HepG2 (cell line): ENCODE results near the gene OAF. TPM values are rescaled to one million over a fixed set of nuclear protein-coding genes. Genes with fewer than 3 reads are reported as not detected.
A peak's percentile ranks its signal among the peaks of the same experiment; 100 is the strongest.

Source experiments
- ARID2 ChIP-seq: sonication (generic); formaldehyde crosslinking; IDR thresholded peaks from 2 replicates; pipeline ENCODE4 v1.8.1; 2022; ENCODE audit warnings: mild to moderate bottlenecking, missing genetic modification reagents, borderline replicate concordance
- CREB1 ChIP-seq, 2 experiments: fragments of 450-650 bp in 1 of 2; IDR thresholded peaks; 2 replicates each; pipeline ENCODE4 v1.6.1; 2016 to 2017; ENCODE audit warnings: control low read depth in 1 of 2, mild to moderate bottlenecking in 1 of 2, missing compliant biosample characterization in 1 of 2, missing genetic modification characterization in 1 of 2
- CSRNP2 ChIP-seq: sonication (generic); formaldehyde crosslinking; conservative IDR thresholded peaks from 2 replicates; pipeline ENCODE4 v1.8.0; 2022; ENCODE audit warnings: low read depth, missing genetic modification reagents
- FOXO1 ChIP-seq: sonication (generic); formaldehyde crosslinking; IDR thresholded peaks from 2 replicates; pipeline ENCODE4 v1.4.0; 2020; ENCODE audit warnings: missing genetic modification reagents
- KDM5B ChIP-seq: sonication (generic); formaldehyde crosslinking; IDR thresholded peaks from 2 replicates; pipeline ENCODE4 v1.4.0; 2020; ENCODE audit warnings: missing genetic modification reagents, mild to moderate bottlenecking, borderline replicate concordance
- MAFK ChIP-seq, 2 experiments: IDR thresholded peaks in 1 of 2; conservative IDR thresholded peaks in 1 of 2; 2 replicates each; pipeline ENCODE4 v1.6.1; 2011; ENCODE audit warnings: improper control_type of control experiment in 2 of 2, low read length in 2 of 2
- NR1H2 ChIP-seq: sonication (generic); formaldehyde crosslinking; IDR thresholded peaks from 2 replicates; pipeline ENCODE4 v1.8.1; 2022; ENCODE audit warnings: low read depth, missing genetic modification reagents, borderline replicate concordance
- PRDM10 ChIP-seq: sonication (generic); formaldehyde crosslinking; IDR thresholded peaks from 2 replicates; pipeline ENCODE4 v1.4.0; 2020; ENCODE audit warnings: low read depth, missing genetic modification reagents
- SMARCE1 ChIP-seq: fragments of 450-650 bp; IDR thresholded peaks from 2 replicates; pipeline ENCODE4 v1.6.1; 2017; ENCODE audit warnings: borderline replicate concordance
- ZEB1 ChIP-seq: IDR thresholded peaks from 2 replicates; pipeline ENCODE4 v1.6.1; 2012; ENCODE audit warnings: mild to moderate bottlenecking, low read depth, inconsistent platforms; ENCODE audit not compliant: insufficient replicate concordance
- ZNF337 ChIP-seq: sonication (generic); formaldehyde crosslinking; IDR thresholded peaks from 2 replicates; pipeline ENCODE4 v1.5.1; 2020; ENCODE audit warnings: missing genetic modification reagents, low read depth, mild to moderate bottlenecking, borderline replicate concordance
- ZNF34 ChIP-seq: sonication (generic); formaldehyde crosslinking; IDR thresholded peaks from 2 replicates; pipeline ENCODE4 v1.4.0; 2020; ENCODE audit warnings: mild to moderate bottlenecking, missing genetic modification reagents, borderline replicate concordance
- ZNF543 ChIP-seq: sonication (generic); formaldehyde crosslinking; IDR thresholded peaks from 2 replicates; pipeline ENCODE4 v1.4.0; 2020; ENCODE audit warnings: mild to moderate bottlenecking, missing genetic modification reagents
- polyA plus RNA-seq, 8 experiments: library from polyadenylated mRNA; depleted of rRNA in 3 of 8; stranded (reverse) in 7 of 8; unstranded in 1 of 8; fragments of >200 nt; fragmentation: Illumina TruSeq in 4 of 8; extraction: Trizol in 4 of 8; gene quantifications; 2 replicates each; pipeline versions ENCODE4 v1.2.1 to v1.2.3, GENCODE V29; 2011 to 2016; ENCODE audit warnings: low read depth in 4 of 8, missing spikeins in 1 of 8, mixed read lengths in 1 of 8; ENCODE audit not compliant: insufficient read depth in 1 of 8
- total RNA-seq, 5 experiments: library from RNA; depleted of rRNA; stranded (reverse); fragments of >200 nt; fragmentation: Illumina TruSeq; extraction: Trizol; gene quantifications; 2 replicates each; pipeline ENCODE4 v1.2.3, GENCODE V29; 2016; ENCODE audit warnings: low read depth in 1 of 5
- TF ChIP-seq, protein P1 (sequence below): sonication (generic); formaldehyde crosslinking; IDR thresholded peaks from 2 replicates; pipeline ENCODE4 v1.5.1; 2020; ENCODE audit warnings: mild to moderate bottlenecking, missing genetic modification reagents, borderline replicate concordance
- TF ChIP-seq, protein P2 (sequence below): sonication (generic); formaldehyde crosslinking; IDR thresholded peaks from 2 replicates; pipeline ENCODE4 v1.9.0; 2022; ENCODE audit warnings: low read depth, missing genetic modification reagents

The OAF gene
- total and polyA plus RNA-seq, 2 of the 13 experiments (the other 11 are each of a cell fraction or from before 2014, with no cell fraction given) = 63.7 to 94.6 TPM

- TF ChIP-seq ZNF337 (CRISPR knock-in tag) = no peak
- no peak for TF ChIP-seq ZNF543 (CRISPR knock-in tag)
- TF ChIP-seq SMARCE1 = no peak
- no peak for TF ChIP-seq CSRNP2 (CRISPR knock-in tag)
- no peak for TF ChIP-seq ARID2
- TF ChIP-seq FOXO1 = no peak
- TF ChIP-seq NR1H2 (CRISPR knock-in tag) = no peak
- TF ChIP-seq MAFK (conservative IDR thresholded peaks at IDR 0.05 in 1 of 2, IDR thresholded peaks at IDR 0.05 in 1 of 2; ENCODE audit: low read length in 2 of 2) = peak; percentile 47 to 72
- TF ChIP-seq PRDM10 = no peak
- TF ChIP-seq, protein P1, sequence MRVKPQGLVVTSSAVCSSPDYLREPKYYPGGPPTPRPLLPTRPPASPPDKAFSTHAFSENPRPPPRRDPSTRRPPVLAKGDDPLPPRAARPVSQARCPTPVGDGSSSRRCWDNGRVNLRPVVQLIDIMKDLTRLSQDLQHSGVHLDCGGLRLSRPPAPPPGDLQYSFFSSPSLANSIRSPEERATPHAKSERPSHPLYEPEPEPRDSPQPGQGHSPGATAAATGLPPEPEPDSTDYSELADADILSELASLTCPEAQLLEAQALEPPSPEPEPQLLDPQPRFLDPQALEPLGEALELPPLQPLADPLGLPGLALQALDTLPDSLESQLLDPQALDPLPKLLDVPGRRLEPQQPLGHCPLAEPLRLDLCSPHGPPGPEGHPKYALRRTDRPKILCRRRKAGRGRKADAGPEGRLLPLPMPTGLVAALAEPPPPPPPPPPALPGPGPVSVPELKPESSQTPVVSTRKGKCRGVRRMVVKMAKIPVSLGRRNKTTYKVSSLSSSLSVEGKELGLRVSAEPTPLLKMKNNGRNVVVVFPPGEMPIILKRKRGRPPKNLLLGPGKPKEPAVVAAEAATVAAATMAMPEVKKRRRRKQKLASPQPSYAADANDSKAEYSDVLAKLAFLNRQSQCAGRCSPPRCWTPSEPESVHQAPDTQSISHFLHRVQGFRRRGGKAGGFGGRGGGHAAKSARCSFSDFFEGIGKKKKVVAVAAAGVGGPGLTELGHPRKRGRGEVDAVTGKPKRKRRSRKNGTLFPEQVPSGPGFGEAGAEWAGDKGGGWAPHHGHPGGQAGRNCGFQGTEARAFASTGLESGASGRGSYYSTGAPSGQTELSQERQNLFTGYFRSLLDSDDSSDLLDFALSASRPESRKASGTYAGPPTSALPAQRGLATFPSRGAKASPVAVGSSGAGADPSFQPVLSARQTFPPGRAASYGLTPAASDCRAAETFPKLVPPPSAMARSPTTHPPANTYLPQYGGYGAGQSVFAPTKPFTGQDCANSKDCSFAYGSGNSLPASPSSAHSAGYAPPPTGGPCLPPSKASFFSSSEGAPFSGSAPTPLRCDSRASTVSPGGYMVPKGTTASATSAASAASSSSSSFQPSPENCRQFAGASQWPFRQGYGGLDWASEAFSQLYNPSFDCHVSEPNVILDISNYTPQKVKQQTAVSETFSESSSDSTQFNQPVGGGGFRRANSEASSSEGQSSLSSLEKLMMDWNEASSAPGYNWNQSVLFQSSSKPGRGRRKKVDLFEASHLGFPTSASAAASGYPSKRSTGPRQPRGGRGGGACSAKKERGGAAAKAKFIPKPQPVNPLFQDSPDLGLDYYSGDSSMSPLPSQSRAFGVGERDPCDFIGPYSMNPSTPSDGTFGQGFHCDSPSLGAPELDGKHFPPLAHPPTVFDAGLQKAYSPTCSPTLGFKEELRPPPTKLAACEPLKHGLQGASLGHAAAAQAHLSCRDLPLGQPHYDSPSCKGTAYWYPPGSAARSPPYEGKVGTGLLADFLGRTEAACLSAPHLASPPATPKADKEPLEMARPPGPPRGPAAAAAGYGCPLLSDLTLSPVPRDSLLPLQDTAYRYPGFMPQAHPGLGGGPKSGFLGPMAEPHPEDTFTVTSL (CRISPR knock-in tag) = no peak; the same call in 1 of the 2 replicates
- TF ChIP-seq KDM5B (CRISPR knock-in tag) = no peak
- TF ChIP-seq ZEB1 = no peak
- TF ChIP-seq, protein P2, sequence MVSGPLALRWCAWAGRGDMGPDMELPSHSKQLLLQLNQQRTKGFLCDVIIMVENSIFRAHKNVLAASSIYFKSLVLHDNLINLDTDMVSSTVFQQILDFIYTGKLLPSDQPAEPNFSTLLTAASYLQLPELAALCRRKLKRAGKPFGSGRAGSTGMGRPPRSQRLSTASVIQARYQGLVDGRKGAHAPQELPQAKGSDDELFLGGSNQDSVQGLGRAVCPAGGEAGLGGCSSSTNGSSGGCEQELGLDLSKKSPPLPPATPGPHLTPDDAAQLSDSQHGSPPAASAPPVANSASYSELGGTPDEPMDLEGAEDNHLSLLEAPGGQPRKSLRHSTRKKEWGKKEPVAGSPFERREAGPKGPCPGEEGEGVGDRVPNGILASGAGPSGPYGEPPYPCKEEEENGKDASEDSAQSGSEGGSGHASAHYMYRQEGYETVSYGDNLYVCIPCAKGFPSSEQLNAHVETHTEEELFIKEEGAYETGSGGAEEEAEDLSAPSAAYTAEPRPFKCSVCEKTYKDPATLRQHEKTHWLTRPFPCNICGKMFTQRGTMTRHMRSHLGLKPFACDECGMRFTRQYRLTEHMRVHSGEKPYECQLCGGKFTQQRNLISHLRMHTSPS (CRISPR knock-in tag) = peak; percentile 67; the same call in 1 of the 2 replicates
- no peak for TF ChIP-seq CREB1 (IDR thresholded peaks at IDR 0.05)
- TF ChIP-seq CREB1 (CRISPR knock-in tag; IDR thresholded peaks at IDR 0.05) = no peak
- no peak for TF ChIP-seq ZNF34 (CRISPR knock-in tag)
Observed at GRCh38 chr11:120217941-120218694, 7.3 kb downstream of the OAF start (continued).
